Activated T-helper 2 cell treated with anti-CD3 and anti-CD28 coated beads, Interferon-gamma antibody, Interleukin-2, Interleukin-4, amounts not matched to agents 10 μg/mL and 5 μg/mL and 100 μg/mL, durations not matched to agents 14 hours and 24 hours and 36 hours (primary cell): ENCODE results near the gene PPT2. TPM values are rescaled to one million over a fixed set of nuclear protein-coding genes. Genes with fewer than 3 reads are reported as not detected.

Source experiments
- DNase-seq: peaks from one replicate; pipeline ENCODE4 v3.0.0; 2021; ENCODE audit warnings: low spot score
- H3K27ac Mint-ChIP-seq: one replicate; pipeline ENCODE4 v1.8.0; 2021; ENCODE audit warnings: mixed read lengths
- H3K27me3 Mint-ChIP-seq: one replicate; pipeline ENCODE4 v1.8.0; 2021; ENCODE audit warnings: low read depth, mixed read lengths
- H3K36me3 Mint-ChIP-seq: one replicate; pipeline ENCODE4 v1.8.0; 2021; ENCODE audit warnings: low read depth, mixed read lengths
- H3K4me1 Mint-ChIP-seq: one replicate; pipeline ENCODE4 v1.8.0; 2021; ENCODE audit warnings: low read depth, mixed read lengths
- H3K4me3 Mint-ChIP-seq: one replicate; pipeline ENCODE4 v1.8.0; 2021; ENCODE audit warnings: low read depth, mild to moderate bottlenecking, moderate library complexity, mixed read lengths
- H3K9me3 Mint-ChIP-seq: one replicate; pipeline ENCODE4 v1.8.0; 2021; ENCODE audit warnings: mixed read lengths
- intact Hi-C: fragments of 100-400 bp; cut with micrococcal nuclease; formaldehyde crosslinking; loops from one replicate; pipeline ENCODE4 v1.15.1; 2023
- total RNA-seq: library from RNA; stranded (reverse); gene quantifications from 2 replicates; pipeline ENCODE4 v1.2.3, GENCODE V29; 2022

Gene PPT2
- total RNA-seq, 1 donor from 2014 or later, result 11.5 TPM

GRCh38 chr6:32114796-32115195, 39.1 kb upstream of the PPT2 start:
- peaks cover 2% of the 10 kb centered on the region for H3K27me3 Mint-ChIP-seq
- no peaks in the 10 kb centered on the region for H3K9me3 Mint-ChIP-seq
- intact Hi-C loops, result loop anchor here (5.0 kb wide), 1 partner anchor 38 kb away; the partner anchor contains the start of genes PPT2 and PRRT1
- no peak overlapping the region for H3K27ac Mint-ChIP-seq
- no peak for DNase-seq
- H3K36me3 Mint-ChIP-seq, result peaks cover 55% of the 10 kb centered on the region
- peaks cover 6% of the 10 kb centered on the region for H3K4me1 Mint-ChIP-seq
- H3K4me3 Mint-ChIP-seq, result no peak overlapping the region

- intact Hi-C loops, result loop anchor here (5.0 kb wide), 1 partner anchor 37 kb away; the partner anchor contains the start of genes PPT2 and PRRT1
- DNase-seq, result no peak
- Mint-ChIP-seq H3K27ac (no peak overlapping the region), H3K27me3 (no peaks in the 10 kb centered on the region), H3K36me3 (peaks cover 60% of the 10 kb centered on the region), H3K9me3 (no peaks in the 10 kb centered on the region), H3K4me1 (peaks cover 6% of the 10 kb centered on the region), H3K4me3 (no peak overlapping the region)
Observed at GRCh38 chr6:32115623-32116022, 38.3 kb upstream of the PPT2 start.

- no peak overlapping the region for H3K4me3 Mint-ChIP-seq
- H3K4me1 Mint-ChIP-seq, result peaks cover 6% of the 10 kb centered on the region
- H3K36me3 Mint-ChIP-seq, result peaks cover 69% of the 10 kb centered on the region
- no peaks in the 10 kb centered on the region for H3K27me3 Mint-ChIP-seq
- no peak overlapping the region for H3K27ac Mint-ChIP-seq
- no peak for DNase-seq
- intact Hi-C loops, result loop anchor here (5.0 kb wide), 1 partner anchor 36 kb away; the partner anchor contains the start of genes PPT2 and PRRT1
- no peaks in the 10 kb centered on the region for H3K9me3 Mint-ChIP-seq
Observed at GRCh38 chr6:32116674-32117073, 37.3 kb upstream of the PPT2 start.

GRCh38 chr6:32117461-32117860, 36.5 kb upstream of the PPT2 start:
- no peak overlapping the region for H3K4me3 Mint-ChIP-seq
- H3K9me3 Mint-ChIP-seq, result no peaks in the 10 kb centered on the region
- H3K27ac Mint-ChIP-seq, result no peak overlapping the region
- no peaks in the 10 kb centered on the region for H3K27me3 Mint-ChIP-seq
- peaks cover 6% of the 10 kb centered on the region for H3K4me1 Mint-ChIP-seq
- no peak for DNase-seq
- intact Hi-C loops, result loop anchor here (5.0 kb wide), 1 partner anchor 35 kb away; the partner anchor contains the start of genes PPT2 and PRRT1
- peaks cover 72% of the 10 kb centered on the region for H3K36me3 Mint-ChIP-seq

- H3K4me1 Mint-ChIP-seq, result peaks cover 6% of the 10 kb centered on the region
- intact Hi-C loops, result loop anchor here (5.0 kb wide), 1 partner anchor 33 kb away; the partner anchor contains the start of genes PPT2 and PRRT1
- no peak overlapping the region for H3K27ac Mint-ChIP-seq
- peaks cover 76% of the 10 kb centered on the region for H3K36me3 Mint-ChIP-seq
- no peaks in the 10 kb centered on the region for H3K9me3 Mint-ChIP-seq
- H3K4me3 Mint-ChIP-seq, result no peak overlapping the region
- H3K27me3 Mint-ChIP-seq, result no peaks in the 10 kb centered on the region
- peak; percentile 62 for DNase-seq
Observed at GRCh38 chr6:32118782-32119628, 34.9 kb upstream of the PPT2 start.

- no peak for DNase-seq
- H3K9me3 Mint-ChIP-seq, result no peaks in the 10 kb centered on the region
- peaks cover 6% of the 10 kb centered on the region for H3K4me1 Mint-ChIP-seq
- no peak overlapping the region for H3K27ac Mint-ChIP-seq
- peaks cover 74% of the 10 kb centered on the region for H3K36me3 Mint-ChIP-seq
- H3K4me3 Mint-ChIP-seq, result no peak overlapping the region
- no peaks in the 10 kb centered on the region for H3K27me3 Mint-ChIP-seq
- intact Hi-C loops, result no loop called here
Observed at GRCh38 chr6:32120573-32121059, 33.3 kb upstream of the PPT2 start.

GRCh38 chr6:32123681-32124080, 30.3 kb upstream of the PPT2 start:
- DNase-seq, result no peak
- Mint-ChIP-seq H3K27ac (no peak overlapping the region), H3K9me3 (no peaks in the 10 kb centered on the region), H3K4me1 (peaks cover 28% of the 10 kb centered on the region), H3K4me3 (no peak overlapping the region), H3K36me3 (peaks cover 60% of the 10 kb centered on the region), H3K27me3 (no peaks in the 10 kb centered on the region)
- intact Hi-C loops, result no loop called here

- H3K4me3 Mint-ChIP-seq, result peak overlapping the region; percentile 99
- H3K36me3 Mint-ChIP-seq, result peaks cover 33% of the 10 kb centered on the region
- intact Hi-C loops, result no loop called here
- H3K4me1 Mint-ChIP-seq, result peaks cover 36% of the 10 kb centered on the region
- H3K27me3 Mint-ChIP-seq, result no peaks in the 10 kb centered on the region
- H3K27ac Mint-ChIP-seq, result peak overlapping the region; percentile 97
- DNase-seq, result no peak
- no peaks in the 10 kb centered on the region for H3K9me3 Mint-ChIP-seq
Observed at GRCh38 chr6:32126880-32127279, 27.1 kb upstream of the PPT2 start.

- peak overlapping the region; percentile 97 for H3K27ac Mint-ChIP-seq
- H3K4me1 Mint-ChIP-seq, result peaks cover 36% of the 10 kb centered on the region
- H3K27me3 Mint-ChIP-seq, result no peaks in the 10 kb centered on the region
Observed at GRCh38 chr6:32127409-32127716, 26.6 kb upstream of the PPT2 start.

GRCh38 chr6:32127717-32128592, 26.0 kb upstream of the PPT2 start, which contains the start of gene ATF6B:
TSS of gene ATF6B (minus strand) at chr6:32128246. CDS start at chr6:32128207, 39 bp downstream.
- Mint-ChIP-seq H3K9me3 (no peaks in the 10 kb centered on the region), H3K4me1 (peaks cover 36% of the 10 kb centered on the region), H3K27me3 (no peaks in the 10 kb centered on the region), H3K27ac (peak within 1 kb of the TSS; percentile 97), H3K36me3 (peaks cover 29% of the 10 kb centered on the region), H3K4me3 (peak within 1 kb of the TSS; percentile 99)
- peak; percentile 98 for DNase-seq
- intact Hi-C loops, result loop anchor here (1.0 kb wide), 2 partner anchors 50 to 67 kb away; partner anchors contain the start of gene RNF5

More at GRCh38 chr6:32127409-32127716, 26.6 kb upstream of the PPT2 start:
- intact Hi-C loops, result no loop called here
- Mint-ChIP-seq H3K9me3 (no peaks in the 10 kb centered on the region), H3K4me3 (peak overlapping the region; percentile 99), H3K36me3 (peaks cover 29% of the 10 kb centered on the region)
- DNase-seq, result no peak

- peak overlapping the region; percentile 99 for H3K4me3 Mint-ChIP-seq
- H3K36me3 Mint-ChIP-seq, result peaks cover 22% of the 10 kb centered on the region
- peaks cover 36% of the 10 kb centered on the region for H3K4me1 Mint-ChIP-seq
- no peaks in the 10 kb centered on the region for H3K9me3 Mint-ChIP-seq
- H3K27me3 Mint-ChIP-seq, result peaks cover under 1% of the 10 kb centered on the region
- intact Hi-C loops, result loop anchor here (1.0 kb wide), 2 partner anchors 49 to 66 kb away; partner anchors contain the start of gene RNF5
- DNase-seq, result no peak
- peak overlapping the region; percentile 97 for H3K27ac Mint-ChIP-seq
Observed at GRCh38 chr6:32128751-32129296, 25.1 kb upstream of the PPT2 start.
